H4 (cell line): ENCODE results near the gene PTF1A. TPM values are rescaled to one million over a fixed set of nuclear protein-coding genes. Genes with fewer than 3 reads are reported as not detected.
"Not testable (repeated sequence)": the region's sequence is repeated elsewhere in the genome, so short reads cannot be mapped to it uniquely, and the experiment has no call there.

Experiments
- DNase-seq: peaks from one replicate; pipeline ENCODE4 v3.0.0-alpha.2; 2015; ENCODE audit warnings: low spot score
- total RNA-seq: library from RNA; depleted of rRNA; stranded (reverse); fragments of >200 nt; shearing (Covaris generic); gene quantifications from 2 replicates; pipeline ENCODE4 v1.2.3, GENCODE V29; 2014; rRNA removed

The PTF1A gene
- total RNA-seq, 1 experiment from 2014 or later = not detected

GRCh38 chr10:23203369-23204325 is 11.5 kb downstream of the PTF1A start:
- no peak for DNase-seq

- DNase-seq = no peak
Observed at GRCh38 chr10:23204773-23205172, 12.7 kb downstream of the PTF1A start.

- no peak for DNase-seq
Observed at GRCh38 chr10:23205972-23206642, 14.0 kb downstream of the PTF1A start.

GRCh38 chr10:23217471-23217870 is 25.4 kb downstream of the PTF1A start:
- no peak for DNase-seq

GRCh38 chr10:23230582-23230981 is 38.5 kb downstream of the PTF1A start:
- no peak for DNase-seq

GRCh38 chr10:23238015-23238414 is 45.9 kb downstream of the PTF1A start:
- no peak for DNase-seq

GRCh38 chr10:23241779-23242178 is 49.7 kb downstream of the PTF1A start:
- DNase-seq = not testable (repeated sequence)

Other genes with a start within 250 kb of the PTF1A start
- gene MSRB2, start 96.7 kb upstream of the PTF1A start, total RNA-seq = 11.5 and 13.7 TPM in 2 replicates
- gene C10orf67, start 152.5 kb downstream of the PTF1A start, total RNA-seq = not detected in 2 replicates
- 0.49 and 1.3 TPM in 2 replicates for gene OTUD1, start 246.8 kb downstream of the PTF1A start, total RNA-seq